Stimulated activated CD8-positive, alpha-beta memory T cell treated with anti-CD3 and anti-CD28 coated beads, Interleukin-7, amount 100 ng/mL, for 4 hours (primary cell): ENCODE measurements around the gene VIL1.

Source experiments
- DNase-seq, 2 donors: peaks; one replicate each; pipeline ENCODE4 v3.0.0-alpha.2; 2020; ENCODE audit warnings: low read depth in 2 of 2

The VIL1 gene

GRCh38 chr2:218438596-218438995, 19.7 kb downstream of the VIL1 start:
- no peak for DNase-seq

- no peak for DNase-seq
Observed at GRCh38 chr2:218444692-218445357, 25.9 kb downstream of the VIL1 start.

DNA sequence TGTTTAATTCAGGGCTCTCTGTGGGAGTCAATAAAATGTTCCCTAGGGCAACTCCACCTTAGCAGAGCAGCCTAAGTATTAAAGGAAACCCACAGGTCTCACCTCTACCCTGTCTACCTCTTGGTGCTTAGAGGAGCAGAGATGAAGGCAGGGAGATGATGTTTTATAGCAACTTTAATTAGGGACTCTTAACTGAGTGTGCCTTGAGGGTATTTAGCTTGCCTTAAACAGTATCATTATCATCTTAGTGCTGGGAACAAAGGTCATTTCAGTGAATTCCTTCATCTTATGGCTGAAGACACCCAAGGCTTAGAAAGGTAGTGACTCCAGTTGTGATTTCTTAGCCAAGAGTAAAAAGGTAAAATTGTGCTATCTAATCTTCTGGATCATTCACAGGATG, 26.7 kb downstream of the VIL1 start:
- DNase-seq, result no peak

- no peak for DNase-seq
Observed at GRCh38 chr2:218446547-218446946, 27.6 kb downstream of the VIL1 start.

DNA sequence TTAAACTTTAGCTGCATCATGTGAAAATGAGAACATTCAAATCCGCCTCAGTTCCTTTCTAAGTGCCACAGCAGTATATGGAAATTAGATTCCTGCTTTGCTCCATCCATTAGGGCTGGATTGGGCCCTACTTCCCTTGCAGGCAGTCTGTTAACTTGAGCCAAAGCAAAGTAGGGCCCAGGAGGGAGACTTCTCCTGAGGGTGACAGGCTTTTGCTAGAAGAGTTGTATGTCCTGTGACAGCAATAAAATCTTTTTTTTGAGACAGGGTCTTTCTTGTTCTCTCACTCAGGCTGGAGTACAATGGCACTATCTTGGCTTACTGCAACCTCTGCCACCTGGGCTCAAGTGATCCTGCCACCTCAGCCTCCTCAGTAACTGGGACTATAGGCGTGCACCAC, 28.1 kb downstream of the VIL1 start:
- no peak for DNase-seq

DNA sequence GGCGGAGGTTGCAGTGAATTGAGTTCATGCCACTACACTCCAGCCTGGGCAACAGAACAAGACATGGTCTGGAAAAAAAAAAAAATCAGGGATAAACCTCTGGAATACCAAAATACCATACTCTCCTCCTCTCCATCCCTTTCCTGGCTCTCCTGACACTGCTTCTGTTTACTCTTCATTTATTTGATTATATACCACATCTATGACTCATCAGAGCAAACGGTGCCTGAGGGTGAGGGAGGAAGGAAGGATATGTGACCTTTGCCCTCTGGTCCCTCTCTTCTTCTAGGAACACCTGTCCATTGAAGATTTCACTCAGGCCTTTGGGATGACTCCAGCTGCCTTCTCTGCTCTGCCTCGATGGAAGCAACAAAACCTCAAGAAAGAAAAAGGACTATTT, 30.0 kb downstream of the VIL1 start:
- DNase-seq, result no peak

DNA sequence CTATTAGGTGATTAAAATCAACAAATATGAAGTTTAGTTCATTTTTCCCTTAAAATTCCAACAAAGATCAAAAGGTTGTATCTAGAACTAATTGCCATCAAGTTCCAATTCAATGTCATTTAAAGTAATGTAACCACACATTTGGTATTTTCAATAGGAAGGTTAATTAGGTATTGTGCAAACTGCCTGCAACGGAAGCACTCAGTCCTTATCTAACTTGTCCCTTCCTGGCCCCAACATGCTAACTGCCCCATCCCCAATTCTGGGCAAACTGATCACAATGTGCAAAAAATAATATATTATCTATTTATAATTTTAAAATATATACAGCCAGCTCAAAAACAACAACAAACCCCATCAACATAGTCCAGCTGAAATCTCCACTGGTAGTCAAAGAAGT, 33.2 kb downstream of the VIL1 start:
- no peak for DNase-seq

DNA sequence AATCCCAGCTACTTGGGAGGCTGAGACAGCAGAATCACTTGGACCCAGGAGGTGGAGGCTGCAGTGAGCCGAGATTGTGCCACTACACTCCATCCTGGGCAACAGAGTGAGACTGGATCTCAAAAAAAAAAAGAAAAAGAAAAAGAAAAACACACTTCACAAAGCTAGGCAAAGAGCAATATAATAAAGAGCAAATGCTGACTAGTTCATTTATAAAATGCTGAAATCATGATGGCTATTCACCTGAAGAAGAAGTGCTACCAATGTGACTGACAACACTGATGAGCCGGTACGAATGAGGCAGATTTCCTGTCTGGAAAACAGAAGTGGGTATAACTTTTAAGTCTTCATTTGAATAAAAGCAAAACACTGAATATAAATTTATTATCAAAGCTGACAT, 37.9 kb downstream of the VIL1 start:
- no peak for DNase-seq

DNA sequence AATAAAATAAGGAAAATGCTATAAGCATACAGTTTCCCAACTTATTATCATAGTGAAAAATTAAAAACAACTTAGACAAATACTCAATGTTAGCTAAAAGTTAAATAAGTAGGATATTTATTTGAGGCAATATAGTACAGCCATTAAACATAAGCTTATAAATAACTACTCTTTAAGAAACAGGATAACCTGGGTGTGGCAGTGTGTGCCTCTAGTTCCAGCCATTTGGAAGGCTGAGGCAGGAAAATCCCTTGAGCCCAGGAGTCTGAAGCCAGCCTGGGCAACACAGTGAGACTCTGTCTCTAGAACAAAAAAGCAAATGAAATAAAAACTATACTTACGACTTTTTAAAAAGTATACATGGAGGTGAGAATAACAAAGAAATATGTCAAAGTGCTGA, 39.7 kb downstream of the VIL1 start:
- DNase-seq, result no peak

DNA sequence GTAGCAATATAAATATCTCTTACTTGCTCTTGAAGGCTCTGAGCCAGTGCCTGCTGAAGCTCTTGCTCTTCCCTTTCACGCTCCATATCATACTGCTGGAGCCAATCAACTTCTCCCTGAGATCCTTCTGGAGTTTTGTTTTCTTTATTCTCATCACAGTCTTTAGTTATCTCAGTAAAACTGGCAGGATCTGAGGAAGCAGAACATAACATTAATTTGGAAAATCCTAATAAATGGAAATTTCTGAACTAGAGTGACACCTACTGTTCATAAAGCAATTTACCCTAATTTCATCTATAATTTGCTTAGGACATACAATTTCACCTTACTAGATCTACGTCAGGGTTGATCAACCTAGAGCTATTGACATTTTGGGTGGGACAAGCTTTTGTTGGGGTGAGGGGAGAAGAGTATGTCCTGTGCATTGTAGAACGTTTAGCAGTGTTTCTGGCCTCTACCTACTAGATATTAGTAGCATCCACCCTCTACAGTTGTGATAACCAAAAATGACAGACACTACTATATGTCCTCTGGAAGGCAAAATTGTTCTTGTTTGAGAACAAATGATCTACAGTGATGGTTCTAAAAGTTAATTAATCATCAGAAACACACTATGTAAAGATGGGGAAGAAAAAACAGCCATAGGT, 47.2 kb downstream of the VIL1 start:
- DNase-seq, result no peak

DNA sequence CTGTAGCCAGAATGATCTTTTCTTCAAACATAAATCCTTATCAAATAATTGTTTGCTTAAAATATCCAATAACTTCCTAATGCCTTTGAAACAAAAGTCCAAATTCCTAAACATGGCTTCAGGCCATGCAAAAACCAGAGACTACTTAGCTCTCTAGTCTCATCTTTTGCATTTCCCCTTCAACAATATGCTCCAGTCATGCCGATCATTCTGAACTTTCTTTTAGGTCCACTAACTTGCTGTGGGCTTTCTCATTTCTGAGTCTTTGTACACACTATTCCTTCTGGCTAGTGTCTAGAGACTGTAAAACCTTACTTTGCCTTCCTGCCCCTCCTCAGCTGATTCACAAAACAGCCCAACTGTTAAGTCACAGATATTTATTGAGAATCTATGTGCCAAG, 51.5 kb downstream of the VIL1 start:
- no peak for DNase-seq

- DNase-seq, result no peak
Observed at GRCh38 chr2:218471036-218471435, 52.1 kb downstream of the VIL1 start.

DNA sequence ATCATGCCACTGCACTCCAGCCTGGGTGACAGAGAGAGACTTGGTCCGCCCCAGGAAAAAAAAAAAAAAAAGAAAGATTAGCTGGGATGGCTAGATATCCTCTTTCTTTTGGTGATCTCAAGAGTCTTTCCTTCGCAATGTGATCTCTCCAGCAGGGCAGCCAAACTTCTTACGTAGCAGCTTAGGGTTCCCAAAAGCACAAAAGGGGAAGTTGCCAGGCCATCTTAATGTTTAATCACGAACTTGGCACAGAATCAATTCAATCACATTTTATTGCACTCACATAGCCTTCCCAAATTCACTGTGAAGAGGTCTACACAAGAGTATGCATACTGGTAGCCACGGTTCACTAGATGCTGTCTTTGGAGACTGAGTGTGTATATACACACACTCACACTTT, 53.1 kb downstream of the VIL1 start:
- DNase-seq, result no peak

DNA sequence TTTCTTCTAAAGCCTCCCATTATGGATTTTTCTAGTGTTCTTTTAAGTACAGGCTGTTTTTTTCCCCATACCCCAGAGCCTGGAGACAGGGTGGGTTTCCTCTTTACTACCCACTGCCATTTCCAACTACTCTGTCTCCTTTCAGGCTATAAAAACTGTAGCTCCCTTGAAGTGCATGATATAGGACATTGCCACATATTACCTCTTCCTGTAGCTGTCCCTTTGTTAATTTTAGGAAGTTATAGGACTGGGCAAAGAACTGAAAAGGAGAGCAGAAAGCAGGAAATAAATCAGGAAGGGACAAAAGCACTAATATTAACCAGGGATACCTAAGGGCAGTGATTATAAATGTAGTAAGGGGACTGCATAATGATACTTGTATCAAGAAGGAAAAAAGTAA, 54.1 kb downstream of the VIL1 start:
- DNase-seq, result no peak

GRCh38 chr2:218474527-218474926, 55.6 kb downstream of the VIL1 start:
- DNase-seq, result no peak

DNA sequence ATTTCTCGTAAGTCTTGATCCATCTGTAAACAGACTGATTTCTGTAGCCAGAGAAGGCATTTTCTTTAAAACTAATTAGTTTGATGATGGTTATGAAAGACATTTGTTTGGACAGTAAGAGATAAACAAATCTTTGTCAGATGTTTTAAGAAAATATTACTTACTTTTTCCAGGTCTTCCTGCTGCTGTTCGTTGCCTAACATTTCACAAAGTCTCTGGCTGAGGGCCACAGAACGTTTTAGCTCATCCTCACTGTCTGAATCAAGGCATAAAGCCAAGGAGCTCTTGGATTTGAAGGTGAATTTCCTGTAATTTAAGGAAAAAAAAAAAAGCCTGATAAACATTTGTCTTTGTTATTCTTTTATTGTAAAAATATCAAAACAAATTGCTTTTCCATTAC, 57.8 kb downstream of the VIL1 start:
- no peak for DNase-seq

- no peak for DNase-seq
Observed at GRCh38 chr2:218477247-218477646, 58.3 kb downstream of the VIL1 start.

GRCh38 chr2:218478544-218478943, 59.6 kb downstream of the VIL1 start:
- no peak for DNase-seq

DNA sequence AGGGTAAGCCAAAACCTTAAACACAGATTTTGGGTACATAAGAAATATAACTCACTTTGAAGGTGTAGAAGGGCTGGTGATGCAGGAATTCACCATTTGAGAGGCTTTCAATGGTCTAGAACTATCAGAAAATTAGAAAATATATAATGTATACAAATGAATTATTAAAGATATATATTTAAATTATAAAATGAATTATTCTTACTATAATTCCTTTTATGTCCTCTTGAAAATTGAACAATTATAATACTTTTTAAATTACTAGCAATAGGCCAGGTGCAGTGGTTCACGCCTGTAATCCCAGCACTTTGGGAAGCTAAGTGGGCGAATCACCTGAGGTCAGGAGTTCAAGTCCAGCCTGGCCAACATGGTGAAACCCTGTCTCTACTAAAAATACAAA, 60.7 kb downstream of the VIL1 start:
- DNase-seq, result no peak

GRCh38 chr2:218482651-218483050, 63.7 kb downstream of the VIL1 start:
- no peak for DNase-seq

DNA sequence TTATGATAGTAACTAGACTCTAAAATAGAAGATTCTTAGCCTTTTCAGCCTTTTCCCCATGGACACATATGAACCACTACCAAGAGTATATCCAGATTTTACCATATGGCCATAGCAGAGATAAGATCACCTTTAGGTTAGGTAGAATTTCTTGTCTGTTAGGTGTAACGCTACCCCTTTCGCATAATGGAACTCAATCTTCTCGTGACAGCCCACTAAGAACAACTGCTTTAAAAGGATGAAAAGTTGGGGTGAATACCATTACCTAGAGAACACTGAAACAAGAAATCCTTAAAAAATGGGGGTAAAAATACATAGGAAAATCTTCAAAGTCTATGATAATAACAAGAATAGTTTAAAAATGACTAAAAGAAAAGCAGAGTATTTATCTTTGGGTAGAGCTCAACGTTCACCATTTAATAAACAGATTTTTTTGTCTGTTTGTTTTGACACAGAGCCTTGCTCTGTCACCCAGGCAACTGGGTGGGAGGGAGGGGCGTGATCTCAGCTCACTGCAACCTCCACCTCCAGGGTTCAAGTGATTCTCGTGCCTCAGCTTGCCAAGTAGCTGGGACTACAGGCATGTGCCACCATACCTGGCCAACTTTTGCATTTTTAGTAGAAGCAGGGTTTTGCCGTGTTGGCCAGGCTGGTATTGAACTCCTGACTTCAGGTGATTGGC, 67.2 kb downstream of the VIL1 start:
- no peak for DNase-seq

- DNase-seq, result no peak
Observed at GRCh38 chr2:218500501-218501060, 81.7 kb downstream of the VIL1 start.

- no peak for DNase-seq
Observed at GRCh38 chr2:218501665-218502064, 82.7 kb downstream of the VIL1 start.
